H1 (cell line): ENCODE results near the gene CCDC86. TPM values are rescaled to one million over a fixed set of nuclear protein-coding genes. Genes with fewer than 3 reads are reported as not detected.

Experiments
- CTCF ChIA-PET: fragments of 300-600 bp; sonication (Branson Sonifier 250); formaldehyde crosslinking; loops from one replicate; lab custom pipeline; 2021; ENCODE audit not compliant: partially characterized antibody; lab: Charles Lee
- POLR2A ChIA-PET: fragments of 300-600 bp; sonication (Branson Sonifier 250); formaldehyde crosslinking; loops from one replicate; lab custom pipeline; 2021; ENCODE audit warnings: inconsistent platforms; ENCODE audit not compliant: partially characterized antibody; lab: Charles Lee
- DNase-seq, 2 experiments: peaks; one replicate each; pipeline versions ENCODE4 v3.0.0 to v3.0.0-alpha.2; 2010 to 2022; ENCODE audit warnings: low spot score in 2 of 2, low read depth in 1 of 2, mixed read lengths in 1 of 2
- FAIRE-seq: peaks from 2 replicates; lab custom pipeline; 2011; peaks lifted over from hg19 to GRCh38; lab: Jason Lieb, UNC
- H2AFZ ChIP-seq: 2 replicates; pipeline ENCODE4 v1.8.1; 2012; ENCODE audit warnings: low read length, inconsistent platforms
- H2AK5ac ChIP-seq: 2 replicates; pipeline ENCODE4 v1.6.1; 2013; ENCODE audit warnings: low read depth, low read length
- H2BK120ac ChIP-seq: replicated peaks from 2 replicates; pipeline ENCODE3; 2013; ENCODE audit warnings: low read depth, low read length, inconsistent platforms
- H2BK12ac ChIP-seq: 2 replicates; pipeline ENCODE4 v1.6.1; 2013; ENCODE audit warnings: low read depth, low read length
- H2BK15ac ChIP-seq: 2 replicates; pipeline ENCODE4 v1.6.1; 2013; ENCODE audit warnings: low read length
- H2BK20ac ChIP-seq: 2 replicates; pipeline ENCODE4 v1.6.1; 2013; ENCODE audit warnings: low read length
- H2BK5ac ChIP-seq: 2 replicates; pipeline ENCODE4 v1.6.1; 2013; ENCODE audit warnings: low read depth, low read length
- H3K14ac ChIP-seq: 2 replicates; pipeline ENCODE4 v1.6.1; 2013; ENCODE audit warnings: inconsistent platforms; ENCODE audit not compliant: insufficient read length
- H3K18ac ChIP-seq: 2 replicates; pipeline ENCODE4 v1.6.1; 2013; ENCODE audit warnings: low read length; ENCODE audit errors: extremely low read depth
- H3K23ac ChIP-seq: 2 replicates; pipeline ENCODE4 v1.6.1; 2013; ENCODE audit warnings: inconsistent platforms; ENCODE audit not compliant: insufficient read length
- H3K23me2 ChIP-seq: 2 replicates; pipeline ENCODE4 v1.6.1; 2013; ENCODE audit warnings: low read depth, low read length
- H3K27ac ChIP-seq: 2 replicates; pipeline ENCODE4 v1.6.1; 2011; ENCODE audit warnings: low read depth, low read length, inconsistent platforms
- H3K27me3 ChIP-seq, 4 experiments: replicated peaks in 1 of 4; 1 replicate in 1 of 4; 2 replicates in 3 of 4; pipeline versions ENCODE4 v1.6.1 to v1.8.1; 2011 to 2013; ENCODE audit warnings: low read length in 3 of 4, mild to moderate bottlenecking in 3 of 4, inconsistent platforms in 2 of 4, mixed read lengths in 2 of 4, moderate library complexity in 1 of 4; ENCODE audit not compliant: control insufficient read depth in 3 of 4, insufficient read depth in 3 of 4; ENCODE audit errors: extremely low read depth in 1 of 4
- H3K36me3 ChIP-seq, 4 experiments: 2 replicates each; pipeline versions ENCODE4 v1.6.1 to v1.8.1; 2011 to 2013; ENCODE audit warnings: mild to moderate bottlenecking in 4 of 4, low read length in 3 of 4, moderate library complexity in 2 of 4, control low read depth in 1 of 4, inconsistent platforms in 1 of 4; ENCODE audit not compliant: insufficient read depth in 4 of 4, control insufficient read depth in 2 of 4
- H3K4ac ChIP-seq: replicated peaks from 2 replicates; pipeline ENCODE3; 2013; ENCODE audit warnings: low read length, low read depth, mixed read lengths, inconsistent platforms; ENCODE audit not compliant: insufficient read length
- H3K4me1 ChIP-seq, 4 experiments: replicated peaks in 1 of 4; 1 replicate in 1 of 4; 2 replicates in 3 of 4; pipeline versions ENCODE4 v1.6.1 to v1.8.1; 2011 to 2013; ENCODE audit warnings: low read length in 3 of 4, inconsistent platforms in 2 of 4, mixed read lengths in 1 of 4; ENCODE audit not compliant: insufficient read depth in 4 of 4, control insufficient read depth in 3 of 4
- H3K4me2 ChIP-seq, 2 experiments: 2 replicates each; pipeline versions ENCODE4 v1.6.1 to v1.8.1; 2011 to 2013; ENCODE audit warnings: low read depth in 2 of 2, low read length in 2 of 2, control low read depth in 1 of 2, inconsistent platforms in 1 of 2, mild to moderate bottlenecking in 1 of 2; ENCODE audit not compliant: insufficient read depth in 1 of 2
- H3K4me3 ChIP-seq, 4 experiments: fragments of 200-600, 300-600 bp in 1 of 4; sonication (generic), shearing (Covaris generic), sonication (Bioruptor Twin) in 1 of 4; 2 replicates each; pipeline versions ENCODE4 v1.5.1 to v1.8.1; 2011 to 2016; ENCODE audit warnings: low read length in 4 of 4, low read depth in 3 of 4, control low read depth in 2 of 4, inconsistent platforms in 2 of 4, mild to moderate bottlenecking in 2 of 4, mixed read lengths in 1 of 4, moderate library complexity in 1 of 4; ENCODE audit not compliant: insufficient read depth in 2 of 4; ENCODE audit errors: extremely low read depth in 1 of 4
- H3K56ac ChIP-seq: replicated peaks from 2 replicates; pipeline ENCODE3; 2013; ENCODE audit warnings: low read depth, mild to moderate bottlenecking, mixed read lengths, low read length, inconsistent platforms; ENCODE audit not compliant: insufficient read length
- H3K79me1 ChIP-seq: 2 replicates; pipeline ENCODE4 v1.6.1; 2013; ENCODE audit warnings: low read depth, low read length, control low read depth
- H3K79me2 ChIP-seq, 2 experiments: 2 replicates each; pipeline versions ENCODE4 v1.6.1 to v1.8.1; 2012 to 2013; ENCODE audit warnings: low read length in 2 of 2, mild to moderate bottlenecking in 2 of 2, inconsistent platforms in 1 of 2; ENCODE audit not compliant: insufficient read depth in 2 of 2, control insufficient read depth in 1 of 2
- H3K9ac ChIP-seq, 4 experiments: replicated peaks in 1 of 4; 1 replicate in 1 of 4; 2 replicates in 3 of 4; pipeline versions ENCODE4 v1.6.1 to v1.8.1; 2011 to 2013; ENCODE audit warnings: low read depth in 3 of 4, low read length in 3 of 4, control low read depth in 2 of 4, mild to moderate bottlenecking in 2 of 4, moderate library complexity in 2 of 4, inconsistent platforms in 1 of 4; ENCODE audit errors: extremely low read depth in 1 of 4
- H3K9me3 ChIP-seq, 2 experiments: 2 replicates each; pipeline versions ENCODE4 v1.6.1 to v1.8.1; 2012 to 2013; ENCODE audit warnings: mild to moderate bottlenecking in 2 of 2, moderate library complexity in 2 of 2, control low read depth in 1 of 2, inconsistent platforms in 1 of 2, low read depth in 1 of 2, low read length in 1 of 2, mixed read lengths in 1 of 2; ENCODE audit not compliant: insufficient read depth in 2 of 2
- H4K20me1 ChIP-seq, 2 experiments: replicated peaks in 1 of 2; 2 replicates each; pipeline versions ENCODE3 to v1.8.1; 2011 to 2013; ENCODE audit warnings: inconsistent platforms in 2 of 2, low read length in 2 of 2, mild to moderate bottlenecking in 1 of 2; ENCODE audit not compliant: insufficient read depth in 2 of 2, control insufficient read depth in 1 of 2
- H4K5ac ChIP-seq: 2 replicates; pipeline ENCODE4 v1.6.1; 2013; ENCODE audit warnings: low read length, low read depth, mixed read lengths, inconsistent platforms; ENCODE audit not compliant: insufficient read length
- H4K8ac ChIP-seq: 2 replicates; pipeline ENCODE4 v1.8.0; 2013; ENCODE audit warnings: mild to moderate bottlenecking, moderate library complexity, low read length, inconsistent platforms; ENCODE audit not compliant: insufficient read depth; ENCODE audit errors: extremely low read depth
- H4K91ac ChIP-seq: replicated peaks from 2 replicates; pipeline ENCODE3; 2013; ENCODE audit warnings: low read length, mixed read lengths, inconsistent platforms; ENCODE audit not compliant: insufficient read length
- ASH2L ChIP-seq: fragments of 200-600, 300-600 bp; sonication (generic); IDR thresholded peaks from one replicate; pipeline ENCODE4 v1.7.1; 2017; ENCODE audit warnings: low read length
- ATF2 ChIP-seq: IDR thresholded peaks from 2 replicates; pipeline ENCODE4 v1.6.1; 2012; ENCODE audit warnings: low read length, inconsistent platforms
- CBX5 ChIP-seq: fragments of 300-800, 300-1000 bp; sonication (generic); IDR thresholded peaks from 2 replicates; pipeline ENCODE4 v1.7.1; 2016; ENCODE audit warnings: antibody characterized with exemption, low read length, low read depth
- CHD1 ChIP-seq: IDR thresholded peaks from 2 replicates; pipeline ENCODE4 v1.6.1; 2012; ENCODE audit warnings: low read depth, low read length, improper control_type of control experiment
- CREB1 ChIP-seq: IDR thresholded peaks from 2 replicates; pipeline ENCODE4 v1.6.1; 2012; ENCODE audit warnings: inconsistent platforms
- HDAC6 ChIP-seq: IDR thresholded peaks from one replicate; pipeline ENCODE4 v1.7.1; 2012; ENCODE audit warnings: low read depth, mild to moderate bottlenecking, inconsistent platforms, low read length, moderate library complexity
- JUN ChIP-seq: IDR thresholded peaks from 2 replicates; pipeline ENCODE4 v1.6.1; 2011; ENCODE audit warnings: low read depth, mild to moderate bottlenecking, improper control_type of control experiment, low read length
- JUND ChIP-seq: IDR thresholded peaks from 2 replicates; pipeline ENCODE4 v1.6.1; 2011; ENCODE audit warnings: mild to moderate bottlenecking, improper control_type of control experiment, low read length
- KDM1A ChIP-seq: fragments of 200-600, 300-600 bp; sonication (generic); IDR thresholded peaks from 2 replicates; pipeline ENCODE4 v1.7.1; 2016; ENCODE audit warnings: mild to moderate bottlenecking, low read length, borderline replicate concordance
- POLR2A ChIP-seq, 2 experiments: IDR thresholded peaks; 1 replicate in 1 of 2; 2 replicates in 1 of 2; pipeline ENCODE4 v1.6.1; 2011; ENCODE audit warnings: low read depth in 2 of 2, low read length in 2 of 2, mild to moderate bottlenecking in 2 of 2; ENCODE audit errors: control extremely low read depth in 1 of 2
- POU5F1 ChIP-seq: IDR thresholded peaks from 2 replicates; pipeline ENCODE4 v1.6.1; 2011; ENCODE audit warnings: low read depth, mild to moderate bottlenecking, low read length, moderate library complexity
- SP4 ChIP-seq: IDR thresholded peaks from 2 replicates; pipeline ENCODE4 v1.6.1; 2012; ENCODE audit warnings: low read length, inconsistent platforms
- TAF1 ChIP-seq: IDR thresholded peaks from 2 replicates; pipeline ENCODE4 v1.6.1; 2011; ENCODE audit warnings: mild to moderate bottlenecking, low read depth, low read length
- TBP ChIP-seq: IDR thresholded peaks from 2 replicates; pipeline ENCODE4 v1.6.1; 2011; ENCODE audit warnings: low read depth, low read length, improper control_type of control experiment
- WGBS, 2 experiments: shearing (Covaris generic) in 1 of 2; methylation state at CpG; one replicate each; pipeline versions ENCODE4 v1.1.6 to v1.1.7; 2013 to 2015; ENCODE audit warnings: low lambda C conversion rate in 2 of 2, mixed read lengths in 2 of 2, inconsistent platforms in 1 of 2, low coverage in 1 of 2, missing lambda C conversion rate in 1 of 2; ENCODE audit not compliant: insufficient replicate concordance in 2 of 2, insufficient coverage in 1 of 2, insufficient read length in 1 of 2; ENCODE audit errors: extremely low coverage in 1 of 2, missing lambda C conversion rate in 1 of 2; 5-methylcytosine and 5-hydroxymethylcytosine counted together
- polyA plus RNA-seq, 7 experiments: library from polyadenylated mRNA; depleted of rRNA in 3 of 7; stranded (reverse) in 5 of 7; unstranded in 2 of 7; fragments of >200 nt in 5 of 7; fragments of 200-250 nt in 2 of 7; gene quantifications; 1 replicate in 5 of 7; 2 replicates in 1 of 7; 4 replicates in 1 of 7; pipeline versions ENCODE4 v1.2.1 to v1.2.3, GENCODE V29; 2011 to 2013; ENCODE audit warnings: missing spikeins in 2 of 7, mixed read lengths in 2 of 7
- total RNA-seq: library from RNA; stranded (reverse); fragmentation: NEBNext Ultra II Directional; extraction: Animal tissue kit (Norgen Biotek cat#: 25700); gene quantifications from 2 replicates; pipeline ENCODE4 v1.2.1, GENCODE V29; 2021

Gene CCDC86
- total and polyA plus RNA-seq, 2 of the 8 experiments (the other 6 are each of a cell fraction or from before 2014, with no cell fraction given) = 37.7 to 76.4 TPM

- no peaks in the 10 kb centered on the region for H3K23me2 ChIP-seq
- H3K27me3 ChIP-seq = no peaks in the 10 kb centered on the region; a peak in 1 of 7 replicates
- H2BK120ac ChIP-seq = no peak overlapping the region
- H3K9ac ChIP-seq = no peak overlapping the region
- no peaks in the 10 kb centered on the region for H4K20me1 ChIP-seq
- H3K4me2 ChIP-seq = no peak overlapping the region
- 71% methylated on average over 7 of the region's 7 CpGs; no CpG with 5 or more reads in 1 of the 2 experiments for WGBS, 2 experiments
- no peak overlapping the region for H3K27ac ChIP-seq
- H3K23ac ChIP-seq = no peak overlapping the region
- no peak overlapping the region for H2BK12ac ChIP-seq
- H3K4ac ChIP-seq = no peak overlapping the region
- no peak overlapping the region for H3K14ac ChIP-seq
- H2BK20ac ChIP-seq = no peak overlapping the region
- no peak overlapping the region for H4K5ac ChIP-seq
- no peak overlapping the region; the same call in 1 of the 2 replicates for H4K8ac ChIP-seq
- no peak overlapping the region for H3K4me3 ChIP-seq
- H3K79me2 ChIP-seq = no peaks in the 10 kb centered on the region
- ChIA-PET POLR2A (interaction anchor here (0.8 to 3.3 kb wide), 6 partner anchors 10 to 74 kb away, joined by 3 to 17 read pairs (median 4); partner anchors contain the start of gene PRPF19), CTCF (interaction anchor here (0.7 to 18.0 kb wide), 38 partner anchors 10 to 206 kb away, joined by 3 to 522 read pairs (median 6); partner anchors contain the start of genes CCDC86, MS4A10, PRPF19 and PTGDR2)
- no peak overlapping the region for H2AK5ac ChIP-seq
- no peaks in the 10 kb centered on the region for H3K4me1 ChIP-seq
- no peak for DNase-seq
- H2BK5ac ChIP-seq = no peak overlapping the region
- no peaks in the 10 kb centered on the region for H3K9me3 ChIP-seq
- H4K91ac ChIP-seq = no peak overlapping the region
- H3K36me3 ChIP-seq = no peaks in the 10 kb centered on the region
- H3K18ac ChIP-seq = no peak overlapping the region
- no peak overlapping the region for H3K56ac ChIP-seq
- FAIRE-seq = no peak
- H3K79me1 ChIP-seq = no peaks in the 10 kb centered on the region
- no peak overlapping the region for H2AFZ ChIP-seq
- H2BK15ac ChIP-seq = no peak overlapping the region
- no peak for TF ChIP-seq CHD1
- TF ChIP-seq CREB1 = no peak
- no peak for TF ChIP-seq SP4
- TF ChIP-seq JUND = no peak
- no peak for TF ChIP-seq ASH2L
- no peak for TF ChIP-seq KDM1A
- TF ChIP-seq POU5F1 = no peak
- TF ChIP-seq TBP = no peak
- TF ChIP-seq CBX5 = no peak
- TF ChIP-seq POLR2A (IDR thresholded peaks at IDR 0.05; ENCODE audit: control extremely low read depth in 1 of 2, low read depth in 2 of 2, low read length in 2 of 2) = no peak
- TF ChIP-seq ATF2 = no peak
- no peak for TF ChIP-seq HDAC6
- no peak for TF ChIP-seq JUN
- no peak for TF ChIP-seq TAF1
Measured at GRCh38 chr11:60831501-60832079, 10.3 kb upstream of the CCDC86 start.
